GM12875 (cell line): ENCODE results near the gene PDE11A.

Experiments
- H3K4me3 ChIP-seq: one replicate; pipeline ENCODE4 v1.5.1; 2011; ENCODE audit warnings: low read depth, low read length, control low read depth
- TF ChIP-seq, protein P1 (sequence below): IDR thresholded peaks from 2 replicates; pipeline ENCODE4 v1.5.1; 2011; ENCODE audit warnings: low read depth, mild to moderate bottlenecking, control low read depth, inconsistent platforms, low read length, moderate library complexity, borderline replicate concordance; ENCODE audit not compliant: insufficient read depth

Gene PDE11A

GRCh38 chr2:177735318-177735803 is 337.2 kb downstream of the PDE11A start:
- TF ChIP-seq, protein P1, sequence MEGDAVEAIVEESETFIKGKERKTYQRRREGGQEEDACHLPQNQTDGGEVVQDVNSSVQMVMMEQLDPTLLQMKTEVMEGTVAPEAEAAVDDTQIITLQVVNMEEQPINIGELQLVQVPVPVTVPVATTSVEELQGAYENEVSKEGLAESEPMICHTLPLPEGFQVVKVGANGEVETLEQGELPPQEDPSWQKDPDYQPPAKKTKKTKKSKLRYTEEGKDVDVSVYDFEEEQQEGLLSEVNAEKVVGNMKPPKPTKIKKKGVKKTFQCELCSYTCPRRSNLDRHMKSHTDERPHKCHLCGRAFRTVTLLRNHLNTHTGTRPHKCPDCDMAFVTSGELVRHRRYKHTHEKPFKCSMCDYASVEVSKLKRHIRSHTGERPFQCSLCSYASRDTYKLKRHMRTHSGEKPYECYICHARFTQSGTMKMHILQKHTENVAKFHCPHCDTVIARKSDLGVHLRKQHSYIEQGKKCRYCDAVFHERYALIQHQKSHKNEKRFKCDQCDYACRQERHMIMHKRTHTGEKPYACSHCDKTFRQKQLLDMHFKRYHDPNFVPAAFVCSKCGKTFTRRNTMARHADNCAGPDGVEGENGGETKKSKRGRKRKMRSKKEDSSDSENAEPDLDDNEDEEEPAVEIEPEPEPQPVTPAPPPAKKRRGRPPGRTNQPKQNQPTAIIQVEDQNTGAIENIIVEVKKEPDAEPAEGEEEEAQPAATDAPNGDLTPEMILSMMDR, result no peak
- no peak overlapping the region for H3K4me3 ChIP-seq

GRCh38 chr2:177733322-177733855 is 339.2 kb downstream of the PDE11A start:
- TF ChIP-seq, protein P1, result no peak
- no peak overlapping the region for H3K4me3 ChIP-seq

GRCh38 chr2:177731384-177731783 is 341.2 kb downstream of the PDE11A start:
- H3K4me3 ChIP-seq, result no peak overlapping the region
- TF ChIP-seq, protein P1, result no peak

DNA sequence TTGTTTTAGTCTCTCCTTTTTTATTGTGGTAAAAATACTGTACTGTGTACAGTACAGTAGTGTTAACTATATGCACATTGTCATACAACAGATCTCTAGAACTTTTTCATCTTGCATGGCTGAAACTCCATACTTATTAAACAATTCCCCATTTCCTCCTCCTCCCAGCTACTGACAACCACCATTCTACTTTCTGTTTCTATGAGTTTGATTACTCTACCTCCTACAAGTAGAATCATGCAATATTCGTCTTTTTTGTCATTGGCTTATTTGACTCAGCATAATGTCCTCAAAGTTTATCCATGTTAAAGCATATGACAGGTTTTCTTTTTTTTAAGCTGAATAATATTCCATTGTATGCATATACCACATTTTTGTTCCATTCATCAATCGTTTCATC is 341.8 kb downstream of the PDE11A start:
- H3K4me3 ChIP-seq, result no peak overlapping the region
- TF ChIP-seq, protein P1, result no peak

DNA sequence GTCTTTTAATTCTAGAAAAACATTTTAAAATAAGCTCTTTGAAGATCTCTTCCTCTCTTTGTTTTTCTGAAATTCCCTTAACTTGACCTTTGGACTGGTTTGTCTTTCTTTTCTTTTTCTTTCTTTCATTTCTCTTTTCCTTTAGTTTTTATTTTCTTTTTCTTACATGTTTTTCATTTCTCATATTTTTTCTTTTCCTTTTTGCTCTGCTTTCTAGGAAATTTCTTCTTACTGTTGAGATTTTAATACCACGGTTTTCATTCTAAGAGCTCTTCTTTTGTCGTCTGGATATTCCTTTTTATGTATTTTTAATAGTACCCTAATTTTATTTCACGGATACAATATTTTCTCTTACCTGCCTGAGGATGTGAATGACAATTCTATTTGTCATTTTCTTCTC is 342.2 kb downstream of the PDE11A start:
- TF ChIP-seq, protein P1, result no peak
- H3K4me3 ChIP-seq, result no peak overlapping the region

- H3K4me3 ChIP-seq, result no peak overlapping the region
- TF ChIP-seq, protein P1, result no peak
These were observed 343.7 kb downstream of the PDE11A start for GRCh38 chr2:177728920-177729319.

DNA sequence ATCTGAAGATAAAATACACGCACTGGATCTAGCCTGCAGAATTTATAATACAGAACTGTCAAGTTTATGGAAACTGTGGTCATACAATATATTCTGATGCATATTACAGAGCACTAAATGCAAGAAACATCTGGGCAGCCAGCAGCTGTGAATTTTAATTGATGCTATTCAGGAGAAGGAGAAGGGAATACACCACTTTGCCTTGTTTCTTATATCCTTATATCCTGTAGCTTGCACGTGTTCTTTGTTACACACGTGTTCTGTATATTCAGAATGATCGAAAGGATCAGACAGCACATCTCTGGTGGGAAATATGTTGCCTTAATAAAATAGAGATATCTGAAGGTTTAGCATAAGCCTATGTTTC is 344.2 kb downstream of the PDE11A start:
- H3K4me3 ChIP-seq, result no peak overlapping the region
- TF ChIP-seq, protein P1, result no peak
